ENCODE results near the gene ERC2.

DNA sequence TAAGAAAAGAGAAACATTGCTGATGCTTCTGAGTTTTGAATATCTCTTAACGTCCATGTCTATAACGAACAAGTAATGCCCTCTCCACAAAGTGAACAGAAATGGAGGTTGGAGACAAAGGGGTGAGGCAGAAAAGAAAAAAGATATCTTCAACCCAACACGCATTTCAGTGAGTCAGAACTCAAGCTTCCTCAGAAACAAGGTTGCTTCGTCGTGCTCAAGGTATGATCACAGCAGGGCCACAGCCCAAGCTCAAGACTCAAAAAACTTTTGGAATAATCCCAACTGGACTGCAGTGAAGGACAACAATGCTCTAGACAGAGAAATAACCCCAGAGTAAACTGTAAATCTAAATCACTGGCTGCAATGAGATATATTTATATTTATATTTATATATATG, 1000.0 kb downstream of the ERC2 start:
- TF ChIP-seq, protein P1, sequence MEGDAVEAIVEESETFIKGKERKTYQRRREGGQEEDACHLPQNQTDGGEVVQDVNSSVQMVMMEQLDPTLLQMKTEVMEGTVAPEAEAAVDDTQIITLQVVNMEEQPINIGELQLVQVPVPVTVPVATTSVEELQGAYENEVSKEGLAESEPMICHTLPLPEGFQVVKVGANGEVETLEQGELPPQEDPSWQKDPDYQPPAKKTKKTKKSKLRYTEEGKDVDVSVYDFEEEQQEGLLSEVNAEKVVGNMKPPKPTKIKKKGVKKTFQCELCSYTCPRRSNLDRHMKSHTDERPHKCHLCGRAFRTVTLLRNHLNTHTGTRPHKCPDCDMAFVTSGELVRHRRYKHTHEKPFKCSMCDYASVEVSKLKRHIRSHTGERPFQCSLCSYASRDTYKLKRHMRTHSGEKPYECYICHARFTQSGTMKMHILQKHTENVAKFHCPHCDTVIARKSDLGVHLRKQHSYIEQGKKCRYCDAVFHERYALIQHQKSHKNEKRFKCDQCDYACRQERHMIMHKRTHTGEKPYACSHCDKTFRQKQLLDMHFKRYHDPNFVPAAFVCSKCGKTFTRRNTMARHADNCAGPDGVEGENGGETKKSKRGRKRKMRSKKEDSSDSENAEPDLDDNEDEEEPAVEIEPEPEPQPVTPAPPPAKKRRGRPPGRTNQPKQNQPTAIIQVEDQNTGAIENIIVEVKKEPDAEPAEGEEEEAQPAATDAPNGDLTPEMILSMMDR (conservative IDR thresholded peaks at IDR 0.05; ENCODE audit: low read length) = no peak
- TF ChIP-seq EZH2phosphoT487 (IDR thresholded peaks at IDR 0.05; ENCODE audit: borderline replicate concordance) = no peak
